Raji (cell line): ENCODE measurements around the gene GATC.

Experiments
- POLR2A ChIP-seq: IDR thresholded peaks from 2 replicates; pipeline ENCODE4 v1.6.1; 2011; ENCODE audit warnings: low read depth, low read length, control low read depth; ENCODE audit not compliant: insufficient read depth

The GATC gene

GRCh38 chr12:120445911-120446843 is at the start of gene GATC, which contains the start of gene TRIAP1:
GATC (plus strand) TSS chr12:120446444; CDS start chr12:120446481, 37 bp downstream.
TRIAP1 (minus strand) TSS chr12:120446384; CDS start chr12:120446372, 12 bp downstream.
- peak; percentile 99 for TF ChIP-seq POLR2A

DNA sequence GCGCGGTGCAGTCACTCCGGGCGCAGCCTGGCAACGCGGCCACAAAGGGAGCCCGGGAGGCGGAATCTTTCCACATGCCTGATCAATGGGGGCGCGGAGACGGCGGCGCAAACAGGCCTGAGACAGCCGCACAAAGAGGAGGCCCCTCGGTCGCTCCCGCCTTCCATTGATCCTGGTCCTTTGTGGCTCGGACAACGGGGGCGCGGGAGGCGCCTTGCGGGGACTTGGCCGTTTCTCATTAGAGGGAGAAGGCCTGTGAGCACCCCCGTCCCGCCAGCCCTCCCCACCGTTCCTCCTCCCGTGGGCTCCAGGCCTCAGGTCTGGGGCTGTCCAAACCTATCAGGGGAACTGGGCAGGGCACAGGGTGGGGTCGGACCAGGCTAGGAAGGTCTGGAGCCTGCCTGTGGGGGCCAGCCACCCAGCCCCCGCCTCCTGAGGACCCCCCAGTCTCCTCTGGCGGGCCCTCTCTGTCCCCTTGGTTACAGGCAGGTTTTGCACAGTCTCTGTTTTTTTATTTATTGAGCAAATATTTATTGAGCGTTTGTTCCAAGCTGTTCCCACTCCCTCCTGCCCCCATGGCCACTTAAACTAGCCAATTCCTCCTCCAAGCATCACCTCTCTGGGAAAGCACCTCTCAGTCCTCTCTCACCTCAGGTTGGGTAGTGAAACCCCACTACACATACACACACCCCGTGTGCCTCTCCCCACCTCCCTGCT is 48.3 kb upstream of the GATC start:
- no peak for TF ChIP-seq POLR2A

DNA sequence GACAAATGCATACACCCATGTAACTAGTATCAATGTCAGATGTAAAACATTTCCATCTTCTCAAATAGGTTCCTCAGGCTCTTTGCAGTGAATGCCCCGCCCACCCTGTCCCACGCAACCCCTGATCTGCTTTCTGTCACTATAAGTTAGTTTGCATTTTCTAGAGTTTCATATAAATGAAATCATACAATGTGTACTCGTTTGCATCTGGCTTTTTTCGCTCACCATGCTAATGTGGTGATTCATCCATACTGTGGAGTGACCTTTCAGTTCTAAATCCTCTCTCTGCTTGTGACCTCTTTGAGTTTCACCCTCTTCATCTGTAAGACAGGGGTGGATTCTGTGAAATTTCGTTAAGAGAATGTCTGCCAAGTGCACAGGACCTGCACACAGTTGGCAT is 46.7 kb upstream of the GATC start:
- no peak for TF ChIP-seq POLR2A

- TF ChIP-seq POLR2A = no peak
These were observed 44.0 kb upstream of the GATC start for GRCh38 chr12:120402217-120402616.

DNA sequence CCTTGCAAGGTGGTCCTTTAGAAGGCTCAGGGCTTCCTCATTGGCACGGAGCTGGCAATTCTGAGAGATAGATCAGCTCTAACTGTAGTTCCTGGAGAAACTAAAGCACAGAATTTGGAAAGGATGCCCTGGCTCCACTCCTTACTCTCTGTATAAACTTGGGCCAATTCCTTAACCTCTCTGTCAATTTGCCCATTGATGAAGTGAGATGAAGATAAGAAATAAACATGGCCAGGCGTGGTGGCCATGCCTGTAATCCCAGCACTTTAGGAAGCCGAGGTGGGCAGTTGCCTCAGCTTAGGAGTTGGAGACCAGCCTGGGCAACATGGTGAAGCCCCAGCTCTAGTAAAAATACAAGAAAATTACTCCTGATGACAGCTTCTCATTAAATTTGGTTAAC is 42.4 kb upstream of the GATC start:
- no peak for TF ChIP-seq POLR2A

DNA sequence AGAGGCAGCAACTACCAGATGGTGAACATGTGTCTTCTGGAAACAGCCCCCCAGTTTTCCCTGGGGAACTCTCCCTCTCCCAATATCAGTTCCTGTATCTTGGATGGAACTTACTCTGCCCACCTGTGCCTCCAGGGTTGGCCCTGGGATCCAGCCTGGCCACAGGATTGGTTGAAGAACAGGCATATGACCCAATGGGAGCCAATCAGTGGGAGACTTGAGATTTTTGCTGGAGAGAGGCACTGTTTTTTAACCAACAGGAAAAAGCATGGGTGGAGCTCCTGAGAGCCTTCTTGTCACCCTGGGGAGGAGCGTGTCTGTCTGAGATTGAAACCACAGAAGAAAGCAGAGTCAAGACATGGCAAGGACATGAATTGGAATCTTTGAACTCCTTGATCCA is 42.0 kb upstream of the GATC start:
- no peak for TF ChIP-seq POLR2A

GRCh38 chr12:120406069-120406468 is 40.2 kb upstream of the GATC start:
- no peak for TF ChIP-seq POLR2A

- no peak for TF ChIP-seq POLR2A
These were observed 39.7 kb upstream of the GATC start for GRCh38 chr12:120406553-120406952.

- TF ChIP-seq POLR2A = no peak
These were observed 37.5 kb upstream of the GATC start for GRCh38 chr12:120408771-120409170.

- TF ChIP-seq POLR2A = no peak
These were observed 33.8 kb upstream of the GATC start for GRCh38 chr12:120412421-120412820.

DNA sequence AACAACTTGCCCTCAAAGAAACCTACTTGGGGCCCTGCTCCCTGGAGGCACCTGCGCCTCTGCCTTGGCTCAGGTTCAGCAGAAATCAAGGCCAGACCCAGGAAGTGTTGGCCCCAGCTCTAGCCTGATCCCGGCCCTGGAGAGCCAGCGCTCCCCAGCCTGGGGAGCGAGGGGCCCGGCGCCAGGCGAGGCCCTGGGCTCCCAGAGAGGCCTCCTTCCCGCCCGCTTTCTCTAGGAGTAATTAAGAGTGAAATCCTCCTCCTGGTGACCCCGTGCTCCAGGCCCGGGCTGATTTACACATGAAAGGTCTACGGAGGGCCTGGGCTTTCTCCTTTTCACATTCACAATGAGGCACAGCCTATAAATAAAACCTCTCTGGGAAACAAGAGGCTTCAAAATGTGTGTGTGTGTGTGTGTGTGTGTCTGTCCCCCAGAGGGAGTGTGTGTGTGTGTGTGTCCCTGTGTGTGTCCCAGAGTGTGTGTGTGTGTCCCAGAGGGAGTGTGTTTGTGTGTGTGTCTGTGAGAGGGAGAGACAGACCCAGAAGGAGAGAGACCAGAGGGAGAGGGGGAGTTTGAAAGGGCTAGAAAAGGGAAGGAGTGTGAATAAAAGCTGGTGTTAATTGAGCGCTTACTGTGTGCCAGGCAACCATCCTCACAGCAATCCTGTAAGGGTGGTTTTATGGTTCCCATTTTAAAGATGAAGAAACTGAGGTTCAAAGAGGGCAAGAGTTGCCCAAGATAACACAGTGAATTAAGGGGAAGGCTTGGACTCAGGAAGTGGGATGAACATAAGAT is 32.1 kb upstream of the GATC start:
- TF ChIP-seq POLR2A = no peak

DNA sequence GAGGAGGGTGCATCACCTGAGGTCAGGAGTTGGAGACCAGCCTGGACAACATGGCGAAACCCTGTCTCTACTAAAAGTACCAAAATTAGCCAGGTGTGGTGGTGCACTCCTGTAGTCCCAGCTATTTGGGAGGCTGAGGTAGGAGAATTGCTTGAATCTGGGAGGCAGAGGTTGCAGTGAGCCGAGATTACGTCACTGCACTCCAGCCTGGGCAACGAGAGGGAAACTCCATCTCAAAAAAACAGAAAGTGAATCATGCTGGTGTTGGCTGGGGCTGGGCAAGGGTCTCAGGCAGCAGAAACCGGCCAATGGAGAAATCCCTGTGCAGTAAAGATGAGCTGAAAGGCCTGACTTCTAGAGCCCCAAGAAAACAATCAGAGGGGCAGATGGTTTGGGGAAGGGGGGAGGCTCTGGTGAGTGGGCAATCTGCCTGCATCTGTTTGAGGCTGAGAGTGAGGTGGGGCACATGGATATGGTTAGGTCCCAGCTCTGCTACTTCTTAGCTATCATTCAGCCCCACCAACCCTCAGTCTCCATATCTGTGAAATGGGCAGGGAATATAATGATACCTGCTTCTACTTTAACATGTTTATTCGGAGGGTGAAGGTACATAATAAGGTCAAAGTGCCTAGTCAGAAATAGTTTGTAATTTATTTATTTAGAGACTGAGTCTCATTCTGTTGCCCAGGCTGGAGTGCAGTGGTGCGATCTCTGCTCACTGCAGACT is 29.6 kb upstream of the GATC start:
- no peak for TF ChIP-seq POLR2A

DNA sequence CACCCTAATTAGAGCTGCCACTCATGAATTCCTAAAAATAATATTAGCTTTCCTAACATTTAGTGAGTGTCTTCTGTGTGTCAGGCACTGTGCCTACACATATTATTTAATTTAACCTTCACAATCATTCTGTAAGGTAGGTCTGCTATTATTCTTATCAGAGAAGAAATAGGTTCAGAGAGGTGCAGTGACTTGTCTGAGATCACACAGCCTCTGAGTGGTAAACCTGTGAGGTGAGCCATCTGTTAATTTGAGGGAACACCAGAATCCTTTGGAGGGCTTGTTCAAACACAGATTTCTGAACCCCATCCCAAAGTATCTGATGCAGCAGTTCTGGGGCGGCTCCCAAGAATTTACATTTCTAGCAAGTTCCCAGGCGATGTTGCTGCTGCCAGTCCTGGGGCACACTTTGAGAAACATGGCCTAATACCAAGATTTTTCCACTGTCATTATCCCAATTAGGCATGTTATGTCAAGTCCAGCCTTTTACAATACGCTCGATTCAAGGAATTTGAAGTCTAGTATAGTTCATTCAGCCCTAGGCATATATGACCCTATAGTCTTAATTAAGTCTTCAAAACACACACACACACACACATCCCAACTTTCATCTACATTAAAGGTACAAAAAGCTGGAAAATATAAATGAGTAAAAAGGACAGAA is 28.2 kb upstream of the GATC start:
- TF ChIP-seq POLR2A = no peak

DNA sequence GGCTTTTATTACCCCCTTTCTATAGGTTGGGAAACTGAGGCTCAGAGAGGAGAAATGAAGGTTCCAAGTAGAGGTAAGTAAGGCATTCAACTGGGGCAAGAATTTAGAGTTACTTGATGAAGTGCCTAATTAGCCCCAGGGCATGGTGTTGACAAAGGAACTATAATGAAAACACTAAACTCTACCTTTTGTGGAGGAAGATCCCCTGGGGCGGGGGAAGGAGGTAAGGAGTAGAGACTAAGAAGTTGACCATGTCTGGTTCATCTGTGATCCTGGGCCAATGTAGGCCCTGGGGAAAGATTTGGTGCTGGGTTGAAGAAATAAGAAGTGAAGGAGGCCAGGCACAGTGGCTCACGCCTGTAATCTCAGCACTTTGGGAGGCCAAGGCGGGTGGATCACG is 24.5 kb upstream of the GATC start:
- TF ChIP-seq POLR2A = no peak
